Measurements from ENCODE around the gene NOL4L.

The NOL4L gene

DNA sequence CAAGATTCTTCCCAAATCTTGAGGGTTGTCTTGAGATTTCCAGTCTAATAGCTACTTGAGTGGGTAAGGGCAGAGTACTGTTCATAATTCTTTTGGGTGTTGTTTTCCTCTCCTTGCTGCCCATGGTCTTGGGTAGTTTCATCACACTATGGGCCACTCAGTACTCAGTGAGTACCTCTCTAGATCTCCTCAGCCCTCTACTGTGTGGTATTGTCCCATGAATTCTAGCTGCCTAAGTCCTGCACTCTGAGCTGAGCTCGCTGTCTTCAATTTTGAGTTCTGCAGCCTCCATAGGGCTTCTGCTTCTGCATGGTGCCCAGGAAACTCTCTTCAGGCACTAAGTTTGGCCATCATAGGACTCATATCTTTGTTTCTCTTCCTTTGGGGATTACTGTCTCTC lies 184.7 kb downstream of the NOL4L start:
- no peak for DNase-seq

DNA sequence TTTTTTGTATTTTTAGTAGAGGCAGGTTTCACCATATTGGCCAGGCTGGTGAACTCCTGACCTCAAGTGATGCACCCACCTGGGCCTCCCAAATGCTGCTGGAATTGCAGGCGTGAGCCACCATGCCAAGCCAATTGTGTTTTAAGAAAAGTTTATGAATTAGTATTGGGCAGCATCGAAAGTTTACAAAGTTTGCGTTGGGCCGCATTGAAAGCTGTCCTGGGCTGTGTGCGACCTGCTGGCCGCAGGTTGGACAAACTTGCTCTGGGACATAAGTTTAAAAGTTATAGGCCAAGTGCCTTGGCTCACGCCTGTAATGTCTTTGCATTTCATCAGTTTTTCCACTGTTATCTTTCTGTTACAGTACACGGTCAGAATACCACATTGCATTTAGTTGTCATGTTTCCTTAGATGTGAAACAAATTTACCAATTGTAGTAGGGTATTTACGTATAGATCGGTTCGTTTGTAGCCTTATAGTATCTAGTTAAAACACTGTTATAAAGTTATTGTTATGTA lies 187.5 kb downstream of the NOL4L start:
- no peak for DNase-seq

DNA sequence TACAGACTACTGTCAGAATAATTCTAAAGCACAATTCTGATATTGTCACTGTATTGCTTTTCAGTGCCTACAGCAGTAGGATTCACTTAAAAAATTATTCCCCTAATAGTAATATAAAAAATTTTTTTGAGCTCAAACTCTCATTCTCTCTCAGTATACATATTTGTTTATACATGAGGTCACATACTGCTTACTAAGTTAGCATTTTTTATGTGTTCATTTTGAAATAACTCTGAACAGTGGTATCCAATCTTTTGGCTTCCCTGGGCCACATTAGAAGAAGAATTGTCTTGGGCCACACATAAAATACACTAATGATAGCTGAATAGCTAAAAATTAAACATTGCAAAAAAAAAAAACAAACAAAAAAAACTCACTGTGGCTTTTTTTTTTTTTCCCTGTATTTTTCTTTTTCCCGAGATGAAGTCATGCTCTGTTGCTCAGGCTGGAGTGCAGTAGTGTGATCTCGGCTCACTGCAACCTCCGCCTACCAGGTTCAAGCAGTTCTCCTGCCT lies 188.4 kb downstream of the NOL4L start:
- DNase-seq, result no peak

DNA sequence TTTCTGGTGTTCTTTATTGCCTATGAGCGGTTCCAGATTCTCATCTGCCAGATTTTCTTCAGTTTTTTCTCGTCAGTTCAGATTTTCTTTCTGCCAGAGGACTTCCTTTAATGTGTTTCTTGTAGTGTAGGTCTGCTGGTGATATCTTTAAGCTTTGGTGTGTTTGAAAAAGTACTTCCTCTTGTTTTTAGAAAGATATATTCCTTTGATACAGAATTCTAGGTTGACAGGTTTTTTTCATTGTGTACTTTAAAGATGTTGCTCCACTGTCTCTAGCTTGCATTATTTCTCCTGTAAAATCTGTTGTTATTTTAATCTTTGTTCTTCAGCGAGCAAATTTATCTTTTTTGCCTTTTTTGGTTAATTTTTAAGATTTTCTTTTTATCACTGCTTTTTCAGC lies 190.1 kb downstream of the NOL4L start:
- DNase-seq, result no peak

All from 8988T (cell line).